Hepatocyte (in vitro differentiated cells): Measurements from ENCODE around the gene ZNF142. TPM values are rescaled to one million over a fixed set of nuclear protein-coding genes. Genes with fewer than 3 reads are reported as not detected.

Source experiments
- DNase-seq: peaks from one replicate; pipeline ENCODE4 v3.0.0-alpha.2; 2016; ENCODE audit warnings: low spot score
- H2AFZ ChIP-seq: fragments of 200-600 bp; sonication (generic); 2 replicates; pipeline ENCODE4 v1.6.0; 2016; ENCODE audit warnings: antibody characterized with exemption, mild to moderate bottlenecking
- H3K27ac ChIP-seq: fragments of 200-600 bp; sonication (generic); 2 replicates; pipeline ENCODE4 v1.5.1; 2016; ENCODE audit warnings: mild to moderate bottlenecking
- H3K27me3 ChIP-seq: fragments of 200-600 bp; sonication (generic); 2 replicates; pipeline ENCODE4 v1.6.1; 2016
- H3K36me3 ChIP-seq: fragments of 200-600 bp; sonication (generic); replicated peaks from 2 replicates; pipeline ENCODE4 v1.5.1; 2016; ENCODE audit warnings: low read depth; ENCODE audit not compliant: insufficient read depth
- H3K4me1 ChIP-seq: fragments of 200-600 bp; sonication (generic); 2 replicates; pipeline ENCODE4 v1.5.1; 2016; ENCODE audit warnings: mild to moderate bottlenecking, moderate library complexity; ENCODE audit not compliant: insufficient read depth
- H3K4me2 ChIP-seq: fragments of 200-600 bp; sonication (generic); 2 replicates; pipeline ENCODE4 v1.6.0; 2016
- H3K4me3 ChIP-seq: fragments of 200-600 bp; sonication (generic); 2 replicates; pipeline ENCODE4 v1.5.1; 2016; ENCODE audit warnings: mild to moderate bottlenecking
- H3K79me2 ChIP-seq: fragments of 200-600 bp; sonication (generic); 2 replicates; pipeline ENCODE4 v1.6.0; 2017; ENCODE audit warnings: mild to moderate bottlenecking
- H3K9me2 ChIP-seq: fragments of 200-600 bp; sonication (generic); replicated peaks from 2 replicates; pipeline ENCODE4 v1.6.0; 2017; ENCODE audit warnings: mild to moderate bottlenecking; ENCODE audit not compliant: insufficient read depth
- H3K9me3 ChIP-seq: fragments of 200-600 bp; sonication (generic); 2 replicates; pipeline ENCODE4 v1.5.1; 2016; ENCODE audit warnings: low read depth, mild to moderate bottlenecking
- H4K20me1 ChIP-seq: fragments of 200-600 bp; sonication (generic); 2 replicates; pipeline ENCODE4 v1.6.0; 2016; ENCODE audit warnings: mild to moderate bottlenecking; ENCODE audit not compliant: insufficient read depth, poor library complexity, severe bottlenecking
- CTCF ChIP-seq: fragments of 200-600 bp; sonication (generic); IDR thresholded peaks from 2 replicates; pipeline ENCODE4 v1.5.1; 2016; ENCODE audit warnings: antibody characterized with exemption, mild to moderate bottlenecking; ENCODE audit not compliant: poor library complexity
- EZH2 ChIP-seq: fragments of 200-600 bp; sonication (generic); IDR thresholded peaks from 2 replicates; pipeline ENCODE4 v1.6.1; 2016; ENCODE audit warnings: antibody characterized with exemption, mild to moderate bottlenecking, borderline replicate concordance
- EZH2phosphoT487 ChIP-seq: fragments of 200-600 bp; sonication (generic); IDR thresholded peaks from one replicate; pipeline ENCODE4 v1.6.1; 2018; ENCODE audit warnings: antibody characterized with exemption, mild to moderate bottlenecking, low read depth, moderate library complexity; ENCODE audit not compliant: unreplicated experiment, severe bottlenecking
- WGBS: methylation state at CpG from one replicate; pipeline ENCODE4 v1.1.6; 2016; ENCODE audit warnings: low lambda C conversion rate; ENCODE audit errors: missing lambda C conversion rate; 5-methylcytosine and 5-hydroxymethylcytosine counted together
- polyA plus RNA-seq: library from polyadenylated mRNA; unstranded; fragments of >200 nt; fragmentation: Nextera tagmentation; extraction: Ambion mirVana; gene quantifications from 2 replicates; pipeline ENCODE4 v1.2.1, GENCODE V29; 2016
- total RNA-seq: library from RNA; depleted of rRNA; stranded (reverse); fragments of >200 nt; gene quantifications from 2 replicates; pipeline ENCODE4 v1.2.3, GENCODE V29; 2014

The ZNF142 gene
- total and polyA plus RNA-seq, 2 experiments from 2014 or later: 6.0 to 8.9 TPM

- Histone ChIP-seq H2AFZ (no peak overlapping the region), H3K4me3 (no peak overlapping the region), H3K4me1 (no peaks in the 10 kb centered on the region), H3K9me3 (no peaks in the 10 kb centered on the region), H3K4me2 (no peak overlapping the region), H3K9me2 (no peaks in the 10 kb centered on the region), H3K79me2 (no peaks in the 10 kb centered on the region), H4K20me1 (no peaks in the 10 kb centered on the region), H3K27me3 (no peaks in the 10 kb centered on the region), H3K36me3 (no peaks in the 10 kb centered on the region), H3K27ac (no peak overlapping the region)
- TF ChIP-seq CTCF (no peak), EZH2phosphoT487 (no peak), EZH2 (no peak)
- no peak for DNase-seq
- 91% methylated on average over 9 of the region's 9 CpGs for WGBS
Measured at GRCh38 chr2:218618102-218618860, 41.1 kb downstream of the ZNF142 start.

GRCh38 chr2:218615868-218616315, 43.5 kb downstream of the ZNF142 start:
- no peak overlapping the region for H3K4me2 ChIP-seq
- H3K4me3 ChIP-seq: no peak overlapping the region
- TF ChIP-seq EZH2 (no peak), EZH2phosphoT487 (no peak), CTCF (no peak)
- 65% methylated on average over 6 of the region's 6 CpGs for WGBS
- no peaks in the 10 kb centered on the region for H3K79me2 ChIP-seq
- no peaks in the 10 kb centered on the region for H3K36me3 ChIP-seq
- H4K20me1 ChIP-seq: no peaks in the 10 kb centered on the region
- no peak overlapping the region for H2AFZ ChIP-seq
- H3K27ac ChIP-seq: no peak overlapping the region
- H3K4me1 ChIP-seq: no peaks in the 10 kb centered on the region
- H3K27me3 ChIP-seq: no peaks in the 10 kb centered on the region
- DNase-seq: peak; percentile 50
- H3K9me3 ChIP-seq: no peaks in the 10 kb centered on the region
- no peaks in the 10 kb centered on the region for H3K9me2 ChIP-seq

- no peaks in the 10 kb centered on the region for H3K27me3 ChIP-seq
- no peaks in the 10 kb centered on the region for H4K20me1 ChIP-seq
- no peak within 1 kb of the TSS for H2AFZ ChIP-seq
- no peak for TF ChIP-seq CTCF
- no peak for TF ChIP-seq EZH2phosphoT487
- no peak for TF ChIP-seq EZH2
- peak within 1 kb of the TSS; percentile 42 for H3K4me2 ChIP-seq
- DNase-seq: peak; percentile 24
- H3K27ac ChIP-seq: peak within 1 kb of the TSS; percentile 34
- no peaks in the 10 kb centered on the region for H3K36me3 ChIP-seq
- H3K9me3 ChIP-seq: no peaks in the 10 kb centered on the region
- 31% methylated on average over 8 of the region's 8 CpGs for WGBS
- no peaks in the 10 kb centered on the region for H3K79me2 ChIP-seq
- no peaks in the 10 kb centered on the region for H3K9me2 ChIP-seq
- H3K4me1 ChIP-seq: peaks cover 3% of the 10 kb centered on the region
- H3K4me3 ChIP-seq: no peak within 1 kb of the TSS
Measured at GRCh38 chr2:218607436-218608115, 51.8 kb downstream of the ZNF142 start, which contains the start of gene PLCD4. Gene PLCD4, plus strand, starts transcription at chr2:218607899. Its CDS starts 7,841 bp downstream, at chr2:218615740.
